AG08396 (cell line): ENCODE data around the gene FGR.

Experiments
- DNase-seq: peaks from one replicate; pipeline ENCODE4 v3.0.0; 2012; ENCODE audit warnings: low spot score, mixed read lengths

The FGR gene

DNA sequence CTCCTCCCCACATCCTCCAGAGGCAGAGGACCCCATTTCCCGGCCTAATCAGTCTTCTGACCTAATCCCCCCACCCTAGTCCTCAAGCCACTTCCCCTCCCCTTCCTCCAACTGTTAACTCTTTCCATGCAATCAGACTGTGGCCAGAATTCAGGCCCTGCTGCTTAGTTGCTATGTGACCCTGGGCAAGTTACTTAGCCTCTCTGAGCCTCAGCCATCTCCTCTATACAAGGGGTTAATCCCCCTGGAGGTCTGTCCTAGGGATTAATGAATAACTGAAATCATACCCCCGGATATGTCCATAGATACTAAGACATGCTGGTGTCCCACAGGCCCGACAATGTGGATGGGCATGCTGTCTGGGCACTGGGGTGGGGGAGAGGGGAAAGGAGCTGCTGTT lies 49.3 kb downstream of the FGR start:
- DNase-seq: no peak

DNA sequence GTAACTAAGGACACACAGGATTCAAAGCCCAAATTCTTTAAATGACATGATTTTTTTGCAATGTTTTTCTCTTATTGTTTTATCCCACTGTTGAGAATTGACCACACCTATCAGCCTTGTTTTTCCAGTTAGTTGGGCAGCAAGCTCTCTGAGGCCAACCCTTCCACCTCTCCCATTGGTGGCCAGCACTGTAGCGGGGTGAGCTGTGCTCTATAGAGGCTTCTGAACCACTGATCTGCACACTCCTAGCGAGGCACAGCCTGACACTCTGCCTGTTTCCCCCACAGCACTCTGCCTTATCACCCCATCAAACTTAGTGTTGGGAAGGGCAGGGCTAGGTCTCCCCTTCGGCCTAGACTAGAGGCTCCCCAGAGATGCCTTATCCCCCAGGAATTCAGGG lies 50.5 kb downstream of the FGR start:
- DNase-seq: no peak

DNA sequence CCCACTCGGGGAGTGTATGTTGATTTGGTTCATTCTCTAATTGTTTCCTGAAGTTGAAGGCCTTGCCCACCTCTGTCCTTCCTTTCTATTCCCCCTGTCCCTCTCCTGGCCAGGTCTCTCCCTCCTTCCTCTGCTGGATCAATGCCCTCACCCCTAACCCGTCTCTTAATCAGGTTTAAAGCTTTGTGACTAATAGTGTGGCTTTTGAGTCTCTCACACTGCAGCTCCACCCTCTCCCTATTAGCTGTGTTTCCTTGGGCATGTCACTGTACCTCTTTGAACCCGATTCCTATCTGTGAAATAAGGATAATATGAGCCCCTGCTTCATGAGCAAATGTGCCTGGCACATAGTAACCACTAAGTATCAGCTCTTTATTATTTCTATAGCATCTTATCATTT lies 51.5 kb downstream of the FGR start:
- no peak for DNase-seq

DNA sequence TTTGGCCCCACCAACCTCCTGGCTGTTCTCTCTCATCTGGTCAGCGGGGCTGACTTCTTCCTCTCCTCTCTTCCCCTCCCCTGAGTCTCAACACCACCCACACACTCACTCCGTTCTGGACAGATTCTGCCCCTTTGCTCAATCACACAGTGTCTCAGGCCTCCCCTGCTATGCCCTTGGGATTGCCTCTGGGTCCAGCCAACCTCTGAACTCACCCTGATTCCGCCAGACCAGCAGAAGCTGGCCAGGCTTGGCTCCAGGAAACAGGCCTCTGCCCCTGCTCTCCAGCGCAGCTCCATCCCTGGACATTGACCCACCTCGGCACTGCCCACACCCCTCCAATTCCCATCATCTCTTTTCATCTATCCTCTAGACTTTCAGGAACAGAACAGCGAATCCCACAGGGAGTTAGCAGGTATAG lies 53.2 kb downstream of the FGR start:
- no peak for DNase-seq

DNA sequence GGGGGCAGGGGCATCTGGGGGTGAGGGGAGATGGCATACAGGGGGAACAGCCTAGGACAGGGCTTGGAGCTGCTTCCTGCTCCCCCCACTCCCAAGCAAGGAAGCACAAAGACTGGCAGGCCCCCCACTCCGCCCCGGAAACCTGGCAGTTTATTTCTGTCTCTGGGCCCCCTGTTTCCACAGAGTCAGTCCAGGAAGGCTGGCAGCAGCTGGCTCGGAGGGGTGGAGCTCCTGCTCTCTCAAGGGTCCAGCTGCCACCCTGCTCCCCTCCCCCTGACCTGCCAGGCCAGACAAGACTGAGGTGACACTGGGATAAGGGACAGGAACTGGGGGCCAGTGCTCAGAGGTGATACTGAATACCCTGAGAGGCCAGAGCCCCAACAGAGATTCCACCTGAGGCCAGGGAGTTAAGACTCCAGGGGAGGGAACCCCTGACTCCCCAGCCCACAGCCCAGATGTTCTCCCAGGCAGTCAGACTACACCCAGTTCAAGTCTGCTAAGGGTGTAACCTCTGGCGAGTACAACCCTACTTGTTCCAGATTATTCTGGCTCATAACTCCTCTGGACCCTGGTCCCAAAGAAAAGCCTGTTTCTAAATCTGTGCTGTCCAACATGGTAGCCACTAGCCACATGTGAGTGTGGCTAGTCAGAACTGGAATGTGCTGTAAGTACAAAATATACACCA lies 57.3 kb downstream of the FGR start:
- DNase-seq: no peak

DNA sequence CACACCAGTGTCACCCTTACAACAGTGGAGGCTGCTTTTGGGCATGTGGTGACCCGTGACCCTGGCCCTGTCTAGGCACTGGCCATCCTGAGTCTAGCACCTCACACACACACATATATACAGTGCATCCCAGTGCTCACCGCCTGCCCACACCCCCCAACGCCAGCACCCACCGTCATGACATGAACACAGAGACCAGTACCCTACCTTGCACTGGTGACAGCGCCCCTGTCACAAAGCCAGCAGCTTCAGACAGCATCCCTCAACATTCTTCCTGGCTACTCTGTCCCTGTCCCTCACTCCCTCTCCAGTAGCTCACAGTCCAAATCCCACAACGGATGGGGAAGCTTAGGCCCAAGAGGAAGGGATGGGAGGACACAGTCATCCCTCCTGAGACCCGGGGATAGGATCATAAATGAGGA lies 58.2 kb downstream of the FGR start:
- no peak for DNase-seq

DNA sequence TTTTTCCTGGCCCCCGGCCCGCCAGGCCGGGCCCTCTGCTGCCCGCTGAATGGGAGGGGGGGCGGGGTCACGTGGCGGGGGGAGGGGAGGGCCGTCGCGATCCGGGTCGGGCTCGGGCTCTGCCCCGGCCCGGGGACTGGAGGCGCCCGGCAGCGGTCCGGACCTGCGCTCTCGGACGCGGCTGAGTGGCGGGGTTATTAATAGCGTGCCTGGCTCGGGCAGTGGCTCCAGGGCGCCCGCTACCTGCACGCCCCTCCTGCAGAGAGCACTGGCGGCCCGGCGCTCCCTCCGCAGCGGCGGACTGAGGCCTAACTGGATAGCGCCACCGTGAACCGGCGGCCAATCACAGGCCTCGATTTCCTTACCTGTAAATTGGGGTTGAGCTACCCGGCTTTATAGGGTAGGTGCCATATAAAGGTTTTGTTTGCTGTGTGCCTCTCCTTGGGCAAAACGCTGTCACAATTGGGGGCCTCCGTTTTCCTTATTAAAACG lies 59.1 kb downstream of the FGR start:
- DNase-seq: peak; percentile 89

DNA sequence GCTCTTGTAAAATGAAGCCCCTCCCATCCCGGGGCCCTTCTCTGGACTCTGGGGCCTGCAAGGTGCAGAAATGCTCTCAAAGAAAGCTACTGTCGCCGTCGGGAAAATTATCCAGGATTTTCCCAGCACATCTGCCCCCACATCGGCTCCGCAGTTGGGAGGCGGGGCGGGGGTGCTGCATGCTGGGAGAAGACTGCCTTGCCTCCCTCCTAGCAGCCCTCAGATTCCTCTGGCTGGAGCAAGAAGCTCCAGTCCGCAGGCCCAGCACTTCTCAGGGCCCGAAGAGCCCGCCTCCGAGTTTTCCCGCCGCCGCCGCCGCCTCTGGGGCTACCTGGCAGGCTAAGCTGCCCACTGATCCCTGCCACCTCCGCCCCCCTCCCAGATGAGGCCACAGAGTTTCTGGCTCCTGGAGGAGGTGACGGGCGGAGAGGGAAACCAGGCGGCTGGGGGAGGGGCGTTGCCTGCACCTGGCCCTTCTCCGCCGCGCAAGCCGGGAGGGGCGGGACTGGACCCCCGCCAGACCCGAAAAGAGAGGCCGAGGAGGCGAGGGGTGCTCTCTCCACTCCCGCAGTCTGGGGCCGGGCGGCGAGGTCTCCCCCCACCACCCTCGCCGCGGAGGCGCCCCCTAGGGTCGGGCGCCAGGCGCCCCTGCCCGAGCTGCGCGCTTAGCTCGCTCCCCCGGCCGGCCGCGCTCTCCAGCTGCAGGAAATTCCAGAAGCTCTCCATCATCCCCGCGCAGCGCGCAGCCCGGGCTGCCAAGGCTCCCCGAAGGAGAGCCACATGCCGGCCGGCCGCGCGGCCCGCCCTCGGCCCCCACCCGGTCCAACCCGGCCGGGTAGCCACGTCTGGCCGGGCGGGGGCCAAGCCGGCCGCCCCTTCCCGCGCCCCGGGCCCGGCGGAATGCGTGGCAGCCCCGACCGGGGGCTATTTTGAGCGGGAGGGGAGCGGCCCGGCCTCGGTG lies 59.8 kb downstream of the FGR start:
- peak; percentile 93 for DNase-seq

DNA sequence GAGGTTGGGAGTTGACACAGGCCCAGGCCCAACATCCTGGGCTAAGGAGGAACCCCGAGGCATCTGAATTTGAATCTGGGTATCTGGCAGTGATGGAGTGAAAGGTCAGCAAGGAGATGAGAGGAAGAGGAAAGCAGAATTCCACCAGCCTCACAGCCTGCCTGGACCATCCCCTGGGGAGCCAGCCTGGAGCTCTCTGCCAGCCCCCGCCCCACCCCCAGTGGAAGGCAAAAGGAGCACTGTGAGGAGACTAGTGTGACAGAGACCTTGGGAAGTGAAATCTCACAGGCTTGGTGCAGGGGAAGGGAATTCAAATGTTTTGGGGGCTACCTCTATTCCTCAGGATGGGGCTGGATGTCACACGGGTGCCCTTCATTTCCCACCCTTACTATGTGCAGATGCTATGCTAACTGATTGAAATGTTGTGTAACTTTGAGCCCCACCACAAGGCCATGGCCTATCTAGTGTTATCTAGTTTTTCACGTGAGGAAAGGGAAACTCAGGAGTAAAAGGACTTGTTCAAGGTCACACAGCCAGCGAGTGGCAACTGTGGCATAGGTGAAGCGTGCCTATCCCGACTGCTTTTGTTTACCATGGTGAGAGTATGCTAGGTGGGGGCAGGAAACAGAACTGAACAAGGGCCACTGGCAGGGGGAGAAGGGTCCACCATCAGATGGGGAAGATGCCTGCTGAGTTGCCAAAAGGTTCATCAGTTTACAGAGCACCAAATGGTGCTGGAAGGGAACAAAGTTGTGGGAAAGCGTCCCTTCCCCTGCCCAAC lies 60.8 kb downstream of the FGR start:
- DNase-seq: no peak

DNA sequence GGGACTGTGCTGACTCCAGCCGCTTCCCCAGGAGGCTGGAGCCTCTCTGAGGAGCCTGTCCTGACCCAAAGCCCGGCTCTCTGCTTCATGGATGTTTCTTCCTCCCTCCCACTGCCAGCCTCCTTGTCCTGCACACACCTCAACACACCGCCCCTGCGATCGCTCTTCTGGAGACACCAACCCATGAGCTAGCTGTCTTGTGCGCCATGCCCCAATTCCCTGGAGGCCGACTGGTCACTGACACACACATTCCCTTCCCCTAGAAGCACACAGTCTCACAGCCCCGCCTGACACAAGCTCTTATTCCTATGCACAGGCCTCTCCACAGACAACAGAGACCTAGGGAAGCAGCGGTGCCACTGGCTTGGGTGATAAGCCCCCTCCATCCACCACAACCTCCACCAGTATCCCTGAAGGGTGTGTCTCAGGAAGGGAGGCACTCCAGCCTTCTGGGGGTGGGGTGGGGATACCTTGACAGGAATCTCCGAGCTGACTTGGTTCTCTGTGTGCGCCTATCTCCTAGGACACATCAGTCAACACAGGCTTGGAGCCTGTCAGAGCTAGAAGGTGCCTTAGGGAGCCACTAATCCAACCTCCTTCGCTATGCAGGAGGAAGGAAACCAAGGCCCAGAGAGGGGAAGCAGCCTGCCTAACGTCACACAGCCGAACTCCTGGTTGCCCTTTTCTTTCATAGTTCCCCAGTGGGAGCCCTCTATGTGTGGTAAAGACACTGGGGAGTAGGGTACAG lies 62.1 kb downstream of the FGR start:
- no peak for DNase-seq

DNA sequence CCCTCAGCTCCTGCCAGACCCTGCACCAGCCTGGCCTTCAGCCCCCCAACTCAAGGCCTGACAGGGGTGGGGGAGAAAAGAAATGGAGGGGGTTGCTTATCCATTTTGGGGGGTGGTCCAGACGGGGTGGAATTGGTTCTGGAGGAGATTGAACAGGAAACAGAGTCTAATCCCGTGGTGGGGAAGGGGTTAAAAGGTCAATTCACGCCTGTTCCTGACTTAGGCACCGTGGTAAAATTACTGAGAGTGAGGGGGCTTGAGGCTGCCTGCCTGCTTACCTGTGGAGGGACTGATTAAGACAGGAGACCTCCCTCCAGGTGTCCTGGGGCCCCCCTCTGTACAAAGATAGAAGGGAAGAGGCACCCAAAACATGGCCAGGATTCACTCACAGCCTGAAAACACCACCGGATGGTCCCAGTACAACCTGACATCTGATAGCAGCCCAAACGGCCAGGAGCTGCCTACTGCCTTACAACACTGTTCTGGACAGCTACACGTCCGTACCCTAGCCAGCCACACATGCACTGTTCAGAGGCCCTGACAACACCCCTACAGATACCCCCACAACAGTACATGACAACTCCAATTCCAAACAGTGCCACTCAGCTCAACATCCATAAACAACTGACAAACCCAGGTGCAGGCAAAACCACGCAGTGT lies 62.8 kb downstream of the FGR start:
- no peak for DNase-seq

DNA sequence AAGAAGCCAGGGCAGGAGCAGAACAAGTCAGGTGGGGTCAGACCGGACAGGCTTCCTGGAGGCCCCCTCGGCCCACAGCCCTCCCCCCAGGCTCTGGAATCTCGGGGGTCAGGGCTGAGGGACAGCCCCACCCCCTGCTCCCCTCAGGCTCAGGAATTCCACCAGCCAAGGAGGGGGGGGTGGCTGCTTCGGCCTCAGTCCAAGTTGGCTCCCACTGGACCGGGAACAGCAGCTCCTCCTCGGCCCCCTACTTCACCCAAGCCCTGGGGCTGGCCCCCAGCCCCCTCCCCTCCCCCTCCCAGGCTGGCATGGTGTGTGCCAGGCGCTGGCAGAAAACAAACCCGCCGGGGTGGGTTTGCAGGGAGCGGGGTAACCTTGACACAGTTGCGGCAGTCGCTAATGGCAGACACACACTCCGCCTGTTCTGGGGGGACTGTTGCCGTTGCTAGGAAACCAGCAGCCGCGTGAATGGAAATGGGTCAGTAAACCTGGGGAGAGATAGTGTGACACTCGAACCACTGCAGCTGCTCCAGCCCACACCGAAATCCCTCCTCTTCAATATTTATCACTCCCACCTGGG lies 63.5 kb downstream of the FGR start:
- DNase-seq: no peak

DNA sequence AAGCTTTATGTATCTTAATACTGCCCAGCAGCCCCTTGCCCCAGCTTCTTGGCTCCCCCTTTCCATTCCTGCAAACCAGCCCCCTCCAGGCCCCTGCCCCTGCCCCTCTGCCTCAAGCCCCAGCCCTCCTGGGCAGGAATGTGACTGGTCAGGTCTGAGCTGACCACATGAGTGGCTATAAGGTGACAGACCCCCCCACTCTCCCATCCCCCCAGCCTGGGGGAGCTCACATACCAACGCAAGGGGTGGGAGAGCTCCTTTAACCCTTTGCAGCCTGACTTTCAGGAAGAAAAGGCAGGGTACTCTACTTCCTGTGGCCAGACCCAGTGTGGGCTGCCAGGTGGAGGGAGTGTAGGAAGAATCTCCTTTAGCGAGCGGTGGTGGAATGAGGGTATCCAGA lies 64.2 kb downstream of the FGR start:
- no peak for DNase-seq

DNA sequence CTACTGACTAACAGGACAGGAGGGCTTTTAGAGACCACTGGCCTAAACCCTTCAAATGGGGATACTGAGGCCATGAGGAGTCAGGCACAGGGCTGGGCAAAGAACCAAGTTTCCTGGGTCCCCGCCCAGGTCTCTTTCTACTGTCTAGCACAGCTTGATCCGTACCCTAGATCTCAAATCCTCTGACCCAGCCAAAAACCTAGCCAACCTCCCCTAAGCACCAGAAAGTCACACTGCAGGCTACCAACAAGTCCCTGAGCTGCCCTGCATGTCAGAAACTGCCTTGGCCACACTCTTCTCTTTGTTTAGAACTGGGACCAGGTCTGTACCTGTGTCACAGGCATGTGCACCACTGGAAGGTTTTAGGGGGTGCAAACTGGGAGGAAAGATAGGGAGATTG lies 64.6 kb downstream of the FGR start:
- no peak for DNase-seq

DNA sequence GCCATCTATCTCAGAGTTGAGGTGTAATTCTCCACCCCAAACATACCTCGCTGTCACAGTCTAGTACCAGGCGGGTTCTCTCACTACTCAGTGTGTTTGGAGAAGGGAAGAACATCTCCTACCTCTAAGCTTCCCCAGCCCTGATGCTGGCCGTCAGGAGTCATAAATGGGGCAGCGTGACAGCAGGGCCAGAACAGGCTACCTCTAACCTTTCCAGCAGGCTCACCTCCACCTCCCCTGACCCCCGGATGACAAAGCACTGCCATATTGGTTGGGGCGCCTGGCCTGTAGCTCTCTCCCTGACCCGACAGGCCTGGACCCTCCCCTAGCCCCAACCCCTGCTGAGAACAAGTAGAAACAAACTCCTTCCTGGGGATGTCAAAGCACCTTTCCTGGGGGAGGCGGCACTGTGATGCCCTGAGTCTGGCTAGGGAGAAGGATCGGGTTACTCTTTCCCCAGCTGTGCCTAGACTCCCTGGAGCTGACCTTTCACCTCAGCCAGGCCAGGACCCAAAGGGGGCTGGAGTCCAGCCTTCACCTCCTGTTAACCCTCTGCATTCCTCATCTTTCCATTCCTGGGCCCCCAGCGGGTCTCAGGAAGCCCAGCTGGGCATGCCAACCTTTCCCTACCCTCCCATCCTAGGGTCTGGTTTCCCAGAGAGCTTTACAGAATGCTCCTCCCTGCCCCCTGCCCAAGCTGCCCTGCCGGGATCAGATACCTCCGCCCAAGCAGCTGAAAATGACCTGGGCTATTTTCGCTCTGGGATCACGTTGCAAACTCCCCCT lies 65.3 kb downstream of the FGR start:
- DNase-seq: no peak

DNA sequence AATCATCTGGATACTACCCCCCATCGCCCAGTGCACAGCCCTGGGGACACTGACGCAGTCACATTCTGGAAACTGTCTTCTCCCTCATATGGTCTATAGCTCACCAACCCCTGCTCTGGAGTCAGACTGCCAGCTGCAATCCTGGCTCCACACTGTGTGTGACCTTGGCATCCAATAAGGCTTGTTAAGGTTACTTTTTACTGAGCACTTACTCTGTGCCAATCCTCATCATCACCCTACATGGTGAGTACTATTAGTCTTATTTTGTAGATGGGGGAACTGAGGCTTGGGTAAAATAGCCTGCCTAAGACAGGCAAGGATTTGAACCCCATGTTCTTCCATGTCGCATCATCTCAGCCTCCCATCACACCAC lies 65.9 kb downstream of the FGR start:
- DNase-seq: no peak

DNA sequence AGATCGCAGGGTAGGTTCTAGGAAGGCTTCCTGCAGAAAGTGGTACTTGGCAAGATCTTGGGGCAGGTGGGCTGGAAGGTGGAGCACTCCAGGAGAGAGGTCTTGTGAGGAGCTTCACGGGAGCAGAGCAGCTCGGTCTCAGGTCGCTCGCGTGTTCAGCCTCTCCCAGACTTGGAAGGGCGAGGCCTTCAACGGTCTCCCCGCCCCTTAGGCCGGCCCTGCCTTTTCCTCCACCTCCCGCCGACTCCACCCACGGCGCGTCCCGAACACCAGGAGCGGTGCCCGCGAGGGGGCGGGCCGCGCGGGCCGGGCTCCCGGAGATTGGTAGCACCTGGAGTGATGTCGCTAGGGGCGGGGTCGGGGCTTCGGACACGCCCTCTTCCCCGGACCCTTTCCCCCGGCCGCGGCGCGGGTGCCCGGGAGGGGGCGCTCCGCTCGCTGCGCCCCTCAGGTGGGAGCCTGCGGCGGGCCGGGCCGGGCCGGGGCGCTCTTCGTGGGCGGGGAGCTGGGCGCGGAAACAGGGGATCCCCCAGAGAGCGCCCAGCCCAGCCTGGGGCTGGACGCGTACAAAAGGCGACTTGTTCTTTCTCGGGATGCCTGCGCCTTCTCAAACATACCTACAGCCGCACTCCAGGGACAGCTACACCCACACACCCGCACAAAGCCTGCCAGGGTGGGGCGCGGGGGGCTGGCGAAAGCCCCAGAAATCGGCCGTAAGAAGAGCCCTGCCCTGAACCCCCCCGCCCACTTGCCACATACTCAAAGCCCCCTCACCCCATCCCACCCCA lies 66.5 kb downstream of the FGR start:
- DNase-seq: peak; percentile 95

DNA sequence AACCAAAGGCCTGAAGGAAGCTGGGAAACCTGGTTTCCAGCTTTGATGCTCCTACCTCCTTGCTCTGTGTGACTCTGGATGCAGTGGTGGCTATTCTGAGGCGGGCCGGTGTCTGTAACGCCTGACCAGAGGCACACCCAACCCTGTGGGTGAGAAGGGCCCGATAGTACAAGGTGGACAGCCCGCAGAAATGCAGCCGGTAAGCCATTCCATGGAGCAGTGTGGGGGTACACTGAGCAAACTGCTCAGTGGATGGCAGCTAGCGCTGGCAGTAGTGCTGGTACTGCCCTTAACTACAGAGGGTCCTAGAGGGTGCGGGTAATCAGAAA lies 67.0 kb downstream of the FGR start:
- DNase-seq: no peak

DNA sequence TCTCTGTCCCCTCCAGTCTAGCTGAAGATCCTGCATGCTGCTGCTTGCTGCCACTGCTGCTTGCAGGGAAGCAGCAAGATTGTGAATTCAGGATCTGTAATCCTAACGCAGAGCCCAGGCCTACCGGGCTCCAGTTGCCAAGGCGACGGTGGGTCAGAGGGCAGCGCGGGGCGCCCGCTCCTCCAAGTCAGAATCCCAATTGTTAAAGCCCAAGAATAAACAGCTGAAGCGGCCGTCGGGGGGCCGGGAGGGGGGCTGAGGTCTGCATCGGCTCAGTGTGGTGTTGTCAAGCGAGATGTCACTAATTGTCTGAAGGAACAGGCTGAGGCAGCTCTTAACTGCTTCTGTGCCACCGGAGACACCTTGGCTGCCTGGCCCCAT lies 67.8 kb downstream of the FGR start:
- no peak for DNase-seq
